HG03439 (cell line): ENCODE data around the gene TTC36.
"Not testable (repeated sequence)": the region's sequence is repeated elsewhere in the genome, so short reads cannot be mapped to it uniquely, and the experiment has no call there.

Experiments
- ATAC-seq: cut with Tn5 transposase; IDR thresholded peaks from one replicate; pipeline ENCODE4 v1.9.1; 2021; ENCODE audit warnings: mild to moderate bottlenecking, moderate library complexity; ENCODE audit not compliant: unreplicated experiment

Gene TTC36

DNA sequence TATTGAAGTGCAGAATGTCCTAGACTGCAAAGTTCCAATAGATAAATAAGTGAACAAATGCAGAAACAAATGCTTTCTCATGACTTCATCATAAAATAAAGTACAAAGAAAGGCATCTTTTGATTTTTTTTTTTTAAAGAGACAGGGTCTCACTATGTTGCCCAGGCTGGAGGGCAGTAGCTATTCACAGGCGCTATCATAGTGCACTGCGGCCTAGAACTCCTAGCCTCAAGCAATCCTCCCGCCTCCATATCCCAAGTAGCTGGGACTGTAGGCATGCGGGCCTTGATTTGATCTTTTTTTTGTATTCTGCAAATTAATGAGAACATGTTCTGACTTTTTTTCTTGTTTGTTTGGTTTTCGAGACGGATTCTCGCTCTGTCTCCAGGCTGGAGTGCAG is 47.4 kb downstream of the TTC36 start:
- ATAC-seq: no peak

DNA sequence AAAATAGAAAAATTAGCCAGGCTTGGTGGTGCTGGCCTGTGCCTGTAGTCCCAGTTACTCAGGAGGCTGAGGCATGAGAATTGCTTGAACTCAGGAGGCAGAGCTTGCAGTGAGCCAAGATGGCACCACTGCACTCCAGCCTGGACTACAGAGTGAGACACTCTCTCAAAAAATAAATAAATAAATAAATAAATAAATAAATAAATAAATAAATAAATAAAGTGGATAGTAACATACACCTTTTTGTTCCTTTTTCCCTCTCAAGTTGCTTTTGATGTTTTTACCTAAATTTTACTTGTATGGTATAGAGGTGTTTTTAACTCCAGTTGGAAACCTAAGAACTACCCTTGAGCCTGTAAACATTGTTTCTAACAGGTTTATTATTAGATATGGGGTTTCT is 50.7 kb downstream of the TTC36 start:
- not testable (repeated sequence) for ATAC-seq
